ENCODE data around the gene SHC4.
"Not testable (repeated sequence)": the region's sequence is repeated elsewhere in the genome, so short reads cannot be mapped to it uniquely, and the experiment has no call there.

SHC4 gene

GRCh38 chr15:48916721-48917120 is 47.0 kb downstream of the SHC4 start:
- no peak for TF ChIP-seq CTCF (IDR thresholded peaks at IDR 0.05; ENCODE audit: low read depth, low read length, missing control alignments)
- no peaks in the 10 kb centered on the region for H3K36me3 ChIP-seq (replicated peaks)
- H3K27me3 ChIP-seq (replicated peaks) = no peaks in the 10 kb centered on the region
- no peak overlapping the region for H3K27ac ChIP-seq
- in situ Hi-C loops (cut with HindIII; ENCODE audit: low pct_ligation_motif_present, low sequenced_read_pairs) = no loop called here
- no peak for DNase-seq
- no peak overlapping the region for H3K4me3 ChIP-seq (ENCODE audit: low read depth, low read length)

- Histone ChIP-seq H3K4me3 (ENCODE audit: low read depth, low read length) (no peak overlapping the region), H3K36me3 (replicated peaks) (no peaks in the 10 kb centered on the region), H3K27ac (no peak overlapping the region), H3K27me3 (replicated peaks) (no peaks in the 10 kb centered on the region)
- DNase-seq = no peak
- in situ Hi-C loops (cut with HindIII; ENCODE audit: low pct_ligation_motif_present, low sequenced_read_pairs) = no loop called here
- no peak for TF ChIP-seq CTCF (IDR thresholded peaks at IDR 0.05; ENCODE audit: low read depth, low read length, missing control alignments)
Observed at GRCh38 chr15:48915861-48916260, 47.9 kb downstream of the SHC4 start.

- TF ChIP-seq CTCF (IDR thresholded peaks at IDR 0.05; ENCODE audit: low read depth, low read length, missing control alignments) = no peak
- DNase-seq = no peak
- no peak overlapping the region for H3K27ac ChIP-seq
- in situ Hi-C loops (cut with HindIII; ENCODE audit: low pct_ligation_motif_present, low sequenced_read_pairs) = no loop called here
- H3K4me3 ChIP-seq (ENCODE audit: low read depth, low read length) = no peak overlapping the region
- no peaks in the 10 kb centered on the region for H3K27me3 ChIP-seq (replicated peaks)
- H3K36me3 ChIP-seq (replicated peaks) = no peaks in the 10 kb centered on the region
Observed at GRCh38 chr15:48914717-48915116, 49.0 kb downstream of the SHC4 start.

- no peak for TF ChIP-seq CTCF (IDR thresholded peaks at IDR 0.05; ENCODE audit: low read depth, low read length, missing control alignments)
- H3K27ac ChIP-seq = no peak overlapping the region
- H3K4me3 ChIP-seq (ENCODE audit: low read depth, low read length) = no peak overlapping the region
- H3K27me3 ChIP-seq (replicated peaks) = no peaks in the 10 kb centered on the region
- no peaks in the 10 kb centered on the region for H3K36me3 ChIP-seq (replicated peaks)
- DNase-seq = no peak
- in situ Hi-C loops (cut with HindIII; ENCODE audit: low pct_ligation_motif_present, low sequenced_read_pairs) = no loop called here
Observed at GRCh38 chr15:48913141-48913540, 50.6 kb downstream of the SHC4 start.

GRCh38 chr15:48910554-48910953 is 53.2 kb downstream of the SHC4 start:
- H3K27me3 ChIP-seq (replicated peaks); H3K27ac ChIP-seq: not testable (repeated sequence)

GRCh38 chr15:48909313-48909712 is 54.4 kb downstream of the SHC4 start:
- DNase-seq; H3K27ac ChIP-seq; in situ Hi-C loops (cut with HindIII; ENCODE audit: low pct_ligation_motif_present, low sequenced_read_pairs); H3K4me3 ChIP-seq (ENCODE audit: low read depth, low read length); H3K36me3 ChIP-seq (replicated peaks); H3K27me3 ChIP-seq (replicated peaks): not testable (repeated sequence)

More at GRCh38 chr15:48910554-48910953, 53.2 kb downstream of the SHC4 start:
- in situ Hi-C loops (cut with HindIII; ENCODE audit: low pct_ligation_motif_present, low sequenced_read_pairs); H3K4me3 ChIP-seq (ENCODE audit: low read depth, low read length); H3K36me3 ChIP-seq (replicated peaks); DNase-seq: not testable (repeated sequence)

- Histone ChIP-seq H3K27me3 (replicated peaks) (no peaks in the 10 kb centered on the region), H3K27ac (no peak overlapping the region), H3K36me3 (replicated peaks) (no peaks in the 10 kb centered on the region), H3K4me3 (ENCODE audit: low read depth, low read length) (no peak overlapping the region)
- no peak for TF ChIP-seq CTCF (IDR thresholded peaks at IDR 0.05; ENCODE audit: low read depth, low read length, missing control alignments)
- in situ Hi-C loops (cut with HindIII; ENCODE audit: low pct_ligation_motif_present, low sequenced_read_pairs) = no loop called here
- no peak for DNase-seq
Observed at GRCh38 chr15:48905847-48906246, 57.9 kb downstream of the SHC4 start.
